HG03442 (cell line): Measurements from ENCODE around the gene LPP.

Source experiments
- ATAC-seq: cut with Tn5 transposase; IDR thresholded peaks from one replicate; pipeline ENCODE4 v1.9.1; 2021; ENCODE audit warnings: mild to moderate bottlenecking, moderate library complexity; ENCODE audit not compliant: unreplicated experiment

LPP gene

GRCh38 chr3:188243124-188243795, 89.3 kb downstream of the LPP start:
- ATAC-seq, result no peak

- ATAC-seq, result no peak
Measured at GRCh38 chr3:188244395-188244861, 90.5 kb downstream of the LPP start.

GRCh38 chr3:188246905-188247304, 92.9 kb downstream of the LPP start:
- no peak for ATAC-seq

GRCh38 chr3:188248036-188248561, 94.1 kb downstream of the LPP start:
- ATAC-seq, result no peak

- ATAC-seq, result no peak
Measured at GRCh38 chr3:188253123-188253793, 99.3 kb downstream of the LPP start.

GRCh38 chr3:188253800-188254452, 100.0 kb downstream of the LPP start:
- no peak for ATAC-seq

- ATAC-seq, result no peak
Measured at GRCh38 chr3:188254520-188255070, 100.6 kb downstream of the LPP start.

- no peak for ATAC-seq
Measured at GRCh38 chr3:188255190-188255589, 101.2 kb downstream of the LPP start.

GRCh38 chr3:188256758-188257157, 102.8 kb downstream of the LPP start:
- ATAC-seq, result no peak

GRCh38 chr3:188257384-188258026, 103.5 kb downstream of the LPP start:
- ATAC-seq, result no peak

- no peak for ATAC-seq
Measured at GRCh38 chr3:188259191-188259590, 105.2 kb downstream of the LPP start.

- no peak for ATAC-seq
Measured at GRCh38 chr3:188259596-188259995, 105.6 kb downstream of the LPP start.

- no peak for ATAC-seq
Measured at GRCh38 chr3:188261011-188261410, 107.1 kb downstream of the LPP start.

GRCh38 chr3:188262488-188262887, 108.5 kb downstream of the LPP start:
- no peak for ATAC-seq

GRCh38 chr3:188262913-188263683, 109.1 kb downstream of the LPP start:
- ATAC-seq, result no peak

- ATAC-seq, result no peak
Measured at GRCh38 chr3:188264226-188265207, 110.6 kb downstream of the LPP start.

GRCh38 chr3:188266562-188267274, 112.8 kb downstream of the LPP start:
- ATAC-seq, result no peak

- no peak for ATAC-seq
Measured at GRCh38 chr3:188267790-188268335, 113.9 kb downstream of the LPP start.
